Activated CD8-positive, alpha-beta memory T cell treated with anti-CD3 and anti-CD28 coated beads, Interleukin-2, amount 50 U/mL, for 4 hours (primary cell): ENCODE data around the gene NKAPD1.
"Not testable (repeated sequence)": the region's sequence is repeated elsewhere in the genome, so short reads cannot be mapped to it uniquely, and the experiment has no call there.

Experiments used
- DNase-seq: peaks from one replicate; pipeline ENCODE4 v3.0.0-alpha.2; 2020

NKAPD1 gene

GRCh38 chr11:112073941-112074811 lies at the start of gene NKAPD1, which contains the start of gene PIH1D2:
Gene NKAPD1, plus strand, starts transcription at chr11:112074299. Its CDS starts 1,276 bp downstream, at chr11:112075575.
Gene PIH1D2, minus strand, starts transcription at chr11:112074017. Its CDS starts 843 bp downstream, at chr11:112073174.
- peak; percentile 77 for DNase-seq

GRCh38 chr11:112024773-112025678 lies 49.1 kb upstream of the NKAPD1 start, which contains the start of gene DLAT:
Gene DLAT, plus strand, starts transcription at chr11:112025408. Its CDS starts 65 bp downstream, at chr11:112025473.
- peak; percentile 77 for DNase-seq

GRCh38 chr11:112025707-112026106 lies 48.4 kb upstream of the NKAPD1 start:
- DNase-seq, result no peak

GRCh38 chr11:112026784-112027410 lies 47.2 kb upstream of the NKAPD1 start:
- not testable (repeated sequence) for DNase-seq

- no peak for DNase-seq
Measured at GRCh38 chr11:112029460-112029859, 44.6 kb upstream of the NKAPD1 start.

GRCh38 chr11:112033902-112034301 lies 40.2 kb upstream of the NKAPD1 start:
- DNase-seq, result no peak

- no peak for DNase-seq
Measured at GRCh38 chr11:112037527-112037926, 36.6 kb upstream of the NKAPD1 start.

- DNase-seq, result no peak
Measured at GRCh38 chr11:112042161-112042960, 31.7 kb upstream of the NKAPD1 start.

GRCh38 chr11:112042961-112043304 lies 31.2 kb upstream of the NKAPD1 start:
- no peak for DNase-seq

- no peak for DNase-seq
Measured at GRCh38 chr11:112044961-112045360, 29.1 kb upstream of the NKAPD1 start.

- not testable (repeated sequence) for DNase-seq
Measured at GRCh38 chr11:112046647-112047046, 27.5 kb upstream of the NKAPD1 start.

- DNase-seq, result not testable (repeated sequence)
Measured at GRCh38 chr11:112048256-112048655, 25.8 kb upstream of the NKAPD1 start.

- no peak for DNase-seq
Measured at GRCh38 chr11:112049777-112050176, 24.3 kb upstream of the NKAPD1 start.

- no peak for DNase-seq
Measured at GRCh38 chr11:112050721-112051120, 23.4 kb upstream of the NKAPD1 start.

- no peak for DNase-seq
Measured at GRCh38 chr11:112051768-112052167, 22.3 kb upstream of the NKAPD1 start.

GRCh38 chr11:112057170-112057569 lies 16.9 kb upstream of the NKAPD1 start:
- no peak for DNase-seq

- DNase-seq, result no peak
Measured at GRCh38 chr11:112058103-112058502, 16.0 kb upstream of the NKAPD1 start.

GRCh38 chr11:112062923-112063322 lies 11.2 kb upstream of the NKAPD1 start:
- no peak for DNase-seq

- DNase-seq, result no peak
Measured at GRCh38 chr11:112082729-112083128, 8.6 kb downstream of the NKAPD1 start.

GRCh38 chr11:112085822-112086421 lies 11.8 kb downstream of the NKAPD1 start:
- DNase-seq, result peak; percentile 35

GRCh38 chr11:112086422-112087191 lies 12.5 kb downstream of the NKAPD1 start, which contains the start of the genes SDHD and TIMM8B:
Gene SDHD, plus strand, starts transcription at chr11:112086873. Its CDS starts 35 bp downstream, at chr11:112086908.
Gene TIMM8B, minus strand, starts transcription at chr11:112086756. Its CDS starts 33 bp downstream, at chr11:112086723.
- DNase-seq, result peak; percentile 94
